AG04450 (cell line): ENCODE data around the gene H2AZ1. TPM values are rescaled to one million over a fixed set of nuclear protein-coding genes. Genes with fewer than 3 reads are reported as not detected.

Experiments
- CTCF ChIA-PET: fragments of 300-600, 350-600 bp; formaldehyde crosslinking; extraction: SDS; loops from one replicate; lab custom pipeline; 2022; ENCODE audit warnings: antibody characterized with exemption, inconsistent platforms; lab: Charles Lee
- POLR2A ChIA-PET: fragments of 350-600 bp; formaldehyde crosslinking; extraction: SDS; loops from one replicate; lab custom pipeline; 2021; ENCODE audit warnings: antibody characterized with exemption, inconsistent platforms; lab: Yijun Ruan, JAX
- DNase-seq: peaks from one replicate; pipeline ENCODE4 v3.0.0-alpha.2; 2011; ENCODE audit warnings: low read depth, low spot score
- H3K27ac ChIP-seq: one replicate; pipeline ENCODE4 v1.5.1; 2012; ENCODE audit warnings: low read depth, low read length, control low read depth
- H3K27me3 ChIP-seq: one replicate; pipeline ENCODE4 v1.6.0; 2012; ENCODE audit warnings: low read length; ENCODE audit not compliant: control insufficient read depth, insufficient read depth
- H3K4me3 ChIP-seq: 2 replicates; pipeline ENCODE4 v1.5.1; 2011; ENCODE audit warnings: mild to moderate bottlenecking, low read depth, low read length, control low read depth
- H3K9me3 ChIP-seq: 2 replicates; pipeline ENCODE4 v1.5.1; 2012; ENCODE audit warnings: low read length; ENCODE audit not compliant: control insufficient read depth, insufficient read depth
- CTCF ChIP-seq: IDR thresholded peaks from 2 replicates; pipeline ENCODE4 v1.5.1; 2011; ENCODE audit warnings: low read depth, low read length, control low read depth, inconsistent platforms
- polyA plus RNA-seq: library from polyadenylated mRNA; depleted of rRNA; stranded (reverse); fragments of >200 nt; gene quantifications from 2 replicates; pipeline ENCODE4 v1.2.3, GENCODE V29; 2011

H2AZ1 gene
- polyA plus RNA-seq, 1 experiment = 447 TPM

- Histone ChIP-seq H3K27ac (no peak overlapping the region), H3K9me3 (no peaks in the 10 kb centered on the region), H3K27me3 (no peaks in the 10 kb centered on the region), H3K4me3 (no peak overlapping the region)
- DNase-seq = no peak
- TF ChIP-seq CTCF = no peak
- POLR2A ChIA-PET = no interaction called here
- CTCF ChIA-PET = no interaction called here
Measured at GRCh38 chr4:99986792-99987191, 36.7 kb upstream of the H2AZ1 start.

GRCh38 chr4:99983289-99983943 lies 33.3 kb upstream of the H2AZ1 start:
- Histone ChIP-seq H3K27ac (no peak overlapping the region), H3K27me3 (no peaks in the 10 kb centered on the region), H3K4me3 (no peak overlapping the region), H3K9me3 (no peaks in the 10 kb centered on the region)
- POLR2A ChIA-PET = no interaction called here
- no peak for TF ChIP-seq CTCF
- CTCF ChIA-PET = interaction anchor here (2.6 kb wide), 1 partner anchor 15 kb away, joined by 11 read pairs; no protein-coding TSS in a partner anchor
- no peak for DNase-seq

GRCh38 chr4:99979872-99980271 lies 29.8 kb upstream of the H2AZ1 start:
- Histone ChIP-seq H3K9me3 (no peaks in the 10 kb centered on the region), H3K27ac (no peak overlapping the region), H3K4me3 (no peak overlapping the region), H3K27me3 (no peaks in the 10 kb centered on the region)
- POLR2A ChIA-PET = interaction anchor here (0.8 kb wide), 1 partner anchor 13 kb away, joined by 3 read pairs; no protein-coding TSS in a partner anchor
- no peak for DNase-seq
- TF ChIP-seq CTCF = no peak
- CTCF ChIA-PET = interaction anchor here (0.6 to 1.0 kb wide), 3 partner anchors 17 to 116 kb away, joined by 3 to 4 read pairs (median 4); no protein-coding TSS in a partner anchor

- no peak for DNase-seq
- H3K9me3 ChIP-seq = no peaks in the 10 kb centered on the region; the same call in 1 of the 2 replicates
- H3K27me3 ChIP-seq = no peaks in the 10 kb centered on the region
- H3K4me3 ChIP-seq = no peak overlapping the region
- ChIA-PET CTCF (interaction anchor here (0.8 to 1.1 kb wide), 2 partner anchors 23 to 26 kb away, joined by 3 read pairs; no protein-coding TSS in a partner anchor), POLR2A (no interaction called here)
- no peak for TF ChIP-seq CTCF
- no peak overlapping the region for H3K27ac ChIP-seq
Measured at GRCh38 chr4:99971453-99972111, 21.5 kb upstream of the H2AZ1 start.

GRCh38 chr4:99968330-99968729 lies 18.3 kb upstream of the H2AZ1 start:
- DNase-seq = peak; percentile 76
- Histone ChIP-seq H3K9me3 (no peaks in the 10 kb centered on the region; the same call in 1 of the 2 replicates), H3K27me3 (no peaks in the 10 kb centered on the region), H3K4me3 (no peak overlapping the region), H3K27ac (peak overlapping the region; percentile 88)
- ChIA-PET POLR2A (interaction anchor here (0.6 to 1.1 kb wide), 4 partner anchors 18 to 29 kb away, joined by 3 to 15 read pairs (median 5); partner anchors contain the start of genes DNAJB14 and H2AZ1), CTCF (interaction anchor here (1.0 kb wide), 2 partner anchors 20 to 30 kb away, joined by 5 to 8 read pairs; no protein-coding TSS in a partner anchor)
- no peak for TF ChIP-seq CTCF
